GM21528 (cell line): ENCODE results near the gene LOXL1.

ENCODE experiments used
- ATAC-seq: cut with Tn5 transposase; IDR thresholded peaks from one replicate; pipeline ENCODE4 v1.9.1; 2021; ENCODE audit warnings: mild to moderate bottlenecking, moderate library complexity; ENCODE audit not compliant: unreplicated experiment, low FRiP score

The LOXL1 gene, protein sequence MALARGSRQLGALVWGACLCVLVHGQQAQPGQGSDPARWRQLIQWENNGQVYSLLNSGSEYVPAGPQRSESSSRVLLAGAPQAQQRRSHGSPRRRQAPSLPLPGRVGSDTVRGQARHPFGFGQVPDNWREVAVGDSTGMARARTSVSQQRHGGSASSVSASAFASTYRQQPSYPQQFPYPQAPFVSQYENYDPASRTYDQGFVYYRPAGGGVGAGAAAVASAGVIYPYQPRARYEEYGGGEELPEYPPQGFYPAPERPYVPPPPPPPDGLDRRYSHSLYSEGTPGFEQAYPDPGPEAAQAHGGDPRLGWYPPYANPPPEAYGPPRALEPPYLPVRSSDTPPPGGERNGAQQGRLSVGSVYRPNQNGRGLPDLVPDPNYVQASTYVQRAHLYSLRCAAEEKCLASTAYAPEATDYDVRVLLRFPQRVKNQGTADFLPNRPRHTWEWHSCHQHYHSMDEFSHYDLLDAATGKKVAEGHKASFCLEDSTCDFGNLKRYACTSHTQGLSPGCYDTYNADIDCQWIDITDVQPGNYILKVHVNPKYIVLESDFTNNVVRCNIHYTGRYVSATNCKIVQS

DNA sequence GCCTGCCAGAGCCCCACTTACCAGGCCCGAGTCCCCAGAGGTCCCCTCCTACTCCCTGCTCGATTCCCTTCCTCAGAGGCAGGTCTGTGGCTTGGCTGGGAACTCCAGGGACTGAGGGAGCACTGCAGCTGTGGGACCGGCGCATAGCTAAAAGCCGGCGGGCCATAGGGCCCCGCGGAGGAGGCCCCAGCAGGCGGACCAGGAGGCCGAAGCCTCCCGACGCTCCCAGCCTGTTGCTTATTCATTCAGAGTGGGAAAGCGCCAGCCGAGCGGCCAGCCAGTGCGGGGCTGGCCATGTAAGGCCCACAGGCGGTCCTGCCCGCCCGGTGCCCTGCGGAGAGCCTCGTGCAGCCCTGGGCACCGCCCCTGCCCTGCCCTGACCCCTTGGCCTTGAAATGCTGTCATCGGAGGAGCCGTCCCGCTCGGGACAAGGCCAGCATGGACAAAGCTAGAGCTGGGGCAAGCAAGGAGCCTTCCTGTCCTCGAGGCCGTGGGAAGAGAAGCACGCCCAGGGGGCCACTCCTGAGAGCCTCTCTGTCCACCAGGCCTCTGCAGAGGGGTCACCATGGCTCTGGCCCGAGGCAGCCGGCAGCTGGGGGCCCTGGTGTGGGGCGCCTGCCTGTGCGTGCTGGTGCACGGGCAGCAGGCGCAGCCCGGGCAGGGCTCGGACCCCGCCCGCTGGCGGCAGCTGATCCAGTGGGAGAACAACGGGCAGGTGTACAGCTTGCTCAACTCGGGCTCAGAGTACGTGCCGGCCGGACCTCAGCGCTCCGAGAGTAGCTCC, at the start of gene LOXL1:
Gene LOXL1 (plus strand): TSS at position 244 of the 784 bp plus-strand sequence. CDS start 322 bp downstream, at position 566.
- ATAC-seq, result no peak

DNA sequence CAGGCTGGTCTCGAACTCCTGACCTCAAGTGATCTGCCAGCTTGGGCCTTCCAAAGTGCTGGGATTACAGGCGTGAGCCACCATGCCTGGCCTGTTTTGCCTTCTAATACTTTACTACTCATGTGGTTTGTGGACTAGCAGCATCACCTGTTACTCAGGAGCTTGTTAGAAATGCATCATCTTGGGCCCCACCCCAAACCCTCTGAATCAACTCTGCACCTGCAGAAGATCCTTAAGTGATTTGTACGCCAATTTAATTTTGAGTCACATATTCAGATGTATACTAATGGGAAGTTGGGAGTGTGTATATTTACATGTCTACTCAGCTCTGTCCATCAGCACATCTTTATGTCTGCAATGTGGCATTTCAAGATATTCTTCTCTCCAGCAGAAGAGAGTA, 46.8 kb upstream of the LOXL1 start:
- no peak for ATAC-seq

DNA sequence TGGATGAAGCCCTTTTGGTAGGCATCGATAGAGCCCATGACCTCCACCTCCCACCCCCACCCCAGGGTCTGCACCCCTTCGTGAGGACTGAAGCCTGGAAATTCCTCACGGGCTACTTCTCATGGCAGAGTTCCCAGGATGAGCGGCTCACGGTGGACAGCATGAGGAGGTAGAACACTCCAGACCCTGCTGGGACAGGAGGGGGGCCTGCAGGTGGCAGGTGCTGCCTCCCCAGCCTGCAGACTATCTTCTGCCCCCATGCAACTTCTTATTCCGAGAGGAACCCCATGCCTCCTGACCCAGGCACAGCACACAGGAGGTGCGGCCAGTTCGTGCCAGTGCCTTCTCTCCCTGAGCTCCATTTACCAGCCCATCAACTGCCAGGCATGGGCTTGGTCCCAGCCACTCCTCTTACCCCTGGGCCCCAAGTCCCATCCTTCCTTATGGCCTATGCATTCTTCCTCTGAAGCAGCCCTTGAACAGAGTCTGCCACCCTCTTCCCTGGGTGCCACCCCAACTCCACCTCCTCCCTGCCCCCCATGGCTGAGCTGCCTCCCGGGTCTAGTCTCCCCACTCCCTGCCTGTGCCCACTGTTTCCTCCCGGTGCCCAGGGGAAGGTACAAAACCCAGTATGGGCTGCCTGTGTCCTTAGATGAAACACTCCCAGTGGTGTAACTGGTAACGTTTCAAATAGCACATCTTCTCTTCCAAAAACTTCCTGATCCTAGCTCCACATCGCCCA, 44.5 kb upstream of the LOXL1 start:
- ATAC-seq, result no peak

DNA sequence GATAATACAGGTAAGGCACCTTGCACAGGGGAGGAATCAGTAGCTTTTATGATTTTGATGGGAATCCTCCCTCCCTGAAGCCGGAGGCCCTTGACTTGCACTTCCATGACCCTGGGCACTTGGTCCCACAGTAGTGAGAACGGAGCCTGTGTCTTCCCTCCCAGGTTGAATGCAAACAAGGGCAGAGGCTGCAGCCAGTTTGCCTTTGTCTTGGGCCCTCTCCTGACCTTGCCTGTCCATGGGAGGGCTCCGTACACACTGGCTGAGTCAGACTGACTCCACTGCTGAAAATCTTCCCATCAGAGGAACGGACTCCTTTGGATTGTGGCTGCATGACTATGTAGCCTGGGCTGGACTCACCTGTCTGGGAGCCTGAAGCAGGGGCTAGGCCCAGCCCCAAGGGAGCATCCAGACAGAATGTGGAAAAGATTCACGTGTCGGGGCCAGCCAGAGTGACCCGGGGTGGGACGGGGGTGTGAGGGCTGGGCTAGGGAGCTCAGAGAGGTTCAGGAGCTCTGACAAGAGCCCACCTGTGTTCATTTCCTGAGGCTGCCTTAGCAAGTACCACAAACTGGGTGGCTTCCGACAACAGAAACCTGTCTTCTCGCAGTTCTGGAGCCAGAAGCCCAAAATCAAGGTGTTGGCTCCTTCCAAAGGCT, 43.4 kb upstream of the LOXL1 start:
- no peak for ATAC-seq

DNA sequence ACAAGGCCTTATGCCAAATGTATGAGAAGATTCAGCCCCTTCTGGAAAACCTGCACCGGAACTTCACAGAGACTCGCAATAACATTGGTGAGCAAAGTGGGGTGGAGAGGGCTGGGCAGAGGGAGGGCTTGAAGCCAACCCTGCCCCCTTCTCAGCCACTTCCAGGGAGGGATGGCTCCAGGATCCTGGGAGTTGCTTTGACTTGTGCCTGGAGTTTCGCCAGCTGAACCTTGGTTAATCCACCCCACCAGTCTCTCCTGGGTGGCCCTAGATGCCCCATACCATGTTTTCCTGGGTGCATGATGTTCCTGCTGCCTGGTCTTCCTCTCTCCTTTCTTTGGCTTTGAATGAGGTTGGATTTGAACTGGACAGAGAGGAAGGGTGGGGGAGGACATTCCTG, 42.1 kb upstream of the LOXL1 start:
- no peak for ATAC-seq

DNA sequence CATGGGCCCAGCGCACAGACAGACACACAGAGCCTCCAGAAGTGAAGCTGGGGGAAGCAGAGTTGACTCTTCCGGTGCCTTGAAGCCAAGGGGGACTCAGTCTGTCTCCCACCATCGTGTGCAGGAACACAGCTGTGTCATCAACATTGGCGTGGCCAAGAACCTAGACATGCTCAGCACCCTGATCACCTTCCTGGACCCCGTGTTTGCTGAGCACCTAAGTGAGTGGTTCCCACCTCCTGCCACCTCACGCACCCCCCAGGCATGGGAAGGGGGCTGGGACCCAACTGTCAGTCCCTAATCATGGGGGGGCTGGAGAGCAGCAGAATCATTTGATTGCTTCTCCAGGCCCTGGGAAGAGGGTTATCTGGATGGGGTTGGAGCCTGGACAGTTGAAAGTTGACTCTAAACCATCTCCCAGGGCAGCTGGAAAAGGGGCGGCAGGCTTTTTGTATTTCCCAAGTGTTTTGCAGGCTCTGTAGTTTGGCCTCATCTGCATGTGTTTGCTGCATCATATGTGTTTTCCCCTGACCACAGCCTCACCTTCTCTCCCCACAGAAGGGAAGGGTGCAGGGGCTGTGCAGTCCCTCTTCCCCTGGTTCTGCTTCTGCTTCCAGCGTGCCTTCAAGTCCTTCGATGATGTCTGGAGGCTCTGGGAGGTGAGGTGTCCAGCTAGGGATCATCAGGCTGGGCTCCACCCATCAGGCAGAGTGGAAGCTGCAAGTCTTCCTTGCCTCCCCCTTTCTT, 40.1 kb upstream of the LOXL1 start:
- no peak for ATAC-seq

DNA sequence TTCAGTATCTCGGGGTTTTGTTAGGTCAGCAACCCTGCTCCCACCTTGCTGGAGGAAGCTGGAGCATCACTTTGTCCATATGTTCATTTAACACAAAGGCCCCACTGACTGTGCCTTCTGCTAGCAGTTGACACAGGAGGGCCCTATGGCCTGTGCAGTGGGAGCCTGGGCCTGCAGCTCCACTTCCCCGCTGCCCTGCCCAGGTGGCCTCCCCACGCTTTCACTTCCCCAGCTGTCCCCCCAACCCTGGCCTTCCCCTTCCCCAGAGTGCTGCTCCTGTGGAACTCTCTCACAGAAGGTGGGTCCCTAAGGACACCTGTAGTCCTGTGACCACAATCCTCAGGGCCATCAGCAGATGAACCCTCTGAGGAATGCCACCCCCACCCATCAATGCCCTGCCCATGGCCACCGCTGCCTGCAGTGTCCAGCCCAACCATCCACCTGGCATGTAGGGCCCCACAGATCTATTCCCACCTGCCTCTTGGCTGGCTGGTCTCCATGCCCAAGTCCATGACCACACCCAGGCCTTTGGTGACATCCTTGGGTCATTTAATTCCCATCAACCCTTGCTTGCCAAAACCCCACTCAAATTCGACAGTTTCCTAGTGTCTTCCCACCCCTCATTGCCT, 39.4 kb upstream of the LOXL1 start:
- ATAC-seq, result no peak

DNA sequence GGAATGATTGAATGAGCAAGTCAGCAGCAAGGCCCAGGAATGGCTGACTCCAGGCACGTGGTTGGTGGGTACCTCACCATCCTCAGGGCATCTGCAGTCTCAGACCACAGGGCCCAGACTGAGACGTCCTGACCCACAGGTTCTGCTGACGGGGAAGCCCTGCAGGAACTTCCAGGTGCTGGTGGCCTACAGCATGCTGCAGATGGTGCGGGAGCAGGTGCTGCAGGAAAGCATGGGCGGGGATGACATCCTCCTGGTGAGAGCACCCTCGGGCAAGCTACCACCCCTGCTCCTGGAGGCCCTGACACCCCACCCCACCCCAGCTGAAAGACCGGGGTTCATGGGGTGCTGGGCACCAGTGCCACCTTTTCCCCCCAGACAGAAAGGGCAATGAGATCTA, 38.8 kb upstream of the LOXL1 start:
- ATAC-seq, result no peak

DNA sequence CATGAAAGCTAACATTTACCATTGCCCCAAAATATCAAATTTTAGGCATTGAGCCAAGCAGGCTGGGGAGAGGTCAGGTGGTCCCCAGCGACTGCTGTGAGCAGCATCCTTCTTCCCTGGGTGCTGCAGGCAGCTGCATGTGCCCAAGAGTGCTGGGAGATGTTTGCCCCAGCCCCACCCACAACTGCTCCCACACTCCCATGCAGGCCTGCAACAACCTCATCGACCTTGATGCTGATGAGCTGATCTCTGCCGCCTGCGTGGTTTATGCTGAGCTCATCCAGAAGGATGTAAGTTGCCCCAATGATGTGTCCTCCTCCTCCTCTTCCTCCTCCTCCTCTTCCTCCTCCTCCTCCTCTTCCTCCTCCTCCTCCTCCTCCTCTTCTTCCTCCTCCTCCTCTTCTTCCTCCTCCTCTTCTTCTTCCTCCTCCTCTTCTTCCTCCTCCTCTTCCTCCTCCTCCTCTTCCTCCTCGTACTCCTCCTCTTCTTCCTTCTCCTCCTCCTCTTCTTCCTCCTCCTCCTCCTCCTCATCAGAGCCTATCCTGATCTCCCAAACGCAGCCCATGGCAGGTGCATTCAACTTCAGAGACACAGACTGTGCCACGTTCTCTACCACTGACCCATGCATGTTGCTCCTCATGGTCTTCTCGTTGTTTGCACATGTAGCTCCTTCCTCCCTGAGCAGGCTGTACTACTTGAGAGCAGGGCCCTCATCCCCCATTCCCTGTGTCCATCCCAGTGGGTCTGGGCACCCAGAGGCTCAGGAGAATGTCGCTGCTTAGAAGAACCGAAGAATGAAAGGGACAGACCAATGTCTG, 37.8 kb upstream of the LOXL1 start:
- no peak for ATAC-seq

DNA sequence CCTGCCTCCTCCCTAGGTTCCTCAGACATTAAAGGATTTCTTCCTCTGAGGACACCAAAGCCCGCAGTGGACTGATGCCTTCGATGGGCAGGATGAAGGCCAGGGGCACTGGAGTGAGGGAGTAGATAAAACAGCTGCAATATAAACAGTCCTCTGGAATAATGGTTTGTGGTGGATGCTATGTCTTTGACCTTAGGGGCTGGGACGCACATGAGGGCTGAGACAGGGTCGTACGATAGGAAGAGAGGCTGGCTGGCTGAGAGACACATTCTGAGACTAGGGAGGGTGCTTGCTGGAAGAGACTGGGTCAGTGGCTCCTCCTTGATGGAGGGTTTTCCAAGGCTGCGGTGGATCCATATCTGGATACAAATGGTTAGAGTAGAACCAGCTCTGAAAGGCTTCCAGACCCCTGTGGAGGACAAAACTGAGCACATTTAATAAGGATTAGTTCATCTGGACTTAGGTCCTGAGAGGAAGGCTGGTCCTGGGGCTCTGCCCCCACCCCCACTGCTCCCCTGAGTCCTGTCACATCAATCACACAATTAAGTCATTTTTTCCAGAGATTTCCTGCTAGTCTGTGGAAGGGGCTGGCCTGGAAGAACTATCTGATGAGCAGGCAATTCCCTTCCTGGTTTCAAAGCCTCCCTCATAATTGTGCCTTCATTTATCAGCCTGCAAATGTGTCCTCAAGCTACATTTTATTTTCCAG, 37.1 kb upstream of the LOXL1 start:
- ATAC-seq, result no peak

DNA sequence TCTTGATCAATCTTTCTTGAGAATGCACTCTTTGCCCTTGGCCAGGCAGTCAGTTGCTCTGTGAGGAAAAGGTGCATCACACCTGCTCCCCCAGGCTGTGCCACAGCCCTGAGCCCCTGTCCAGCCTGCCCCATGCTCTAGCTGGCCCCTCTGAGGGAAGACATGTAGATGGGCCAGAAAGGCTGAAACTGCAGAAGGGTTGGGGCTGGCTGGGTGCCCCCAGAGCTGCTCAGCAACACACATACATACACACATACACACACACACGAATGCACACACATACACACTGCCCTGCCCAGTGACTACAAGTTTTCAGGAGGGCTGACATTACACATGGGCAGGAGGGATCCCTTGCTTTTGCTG, 36.5 kb upstream of the LOXL1 start:
- ATAC-seq, result no peak

DNA sequence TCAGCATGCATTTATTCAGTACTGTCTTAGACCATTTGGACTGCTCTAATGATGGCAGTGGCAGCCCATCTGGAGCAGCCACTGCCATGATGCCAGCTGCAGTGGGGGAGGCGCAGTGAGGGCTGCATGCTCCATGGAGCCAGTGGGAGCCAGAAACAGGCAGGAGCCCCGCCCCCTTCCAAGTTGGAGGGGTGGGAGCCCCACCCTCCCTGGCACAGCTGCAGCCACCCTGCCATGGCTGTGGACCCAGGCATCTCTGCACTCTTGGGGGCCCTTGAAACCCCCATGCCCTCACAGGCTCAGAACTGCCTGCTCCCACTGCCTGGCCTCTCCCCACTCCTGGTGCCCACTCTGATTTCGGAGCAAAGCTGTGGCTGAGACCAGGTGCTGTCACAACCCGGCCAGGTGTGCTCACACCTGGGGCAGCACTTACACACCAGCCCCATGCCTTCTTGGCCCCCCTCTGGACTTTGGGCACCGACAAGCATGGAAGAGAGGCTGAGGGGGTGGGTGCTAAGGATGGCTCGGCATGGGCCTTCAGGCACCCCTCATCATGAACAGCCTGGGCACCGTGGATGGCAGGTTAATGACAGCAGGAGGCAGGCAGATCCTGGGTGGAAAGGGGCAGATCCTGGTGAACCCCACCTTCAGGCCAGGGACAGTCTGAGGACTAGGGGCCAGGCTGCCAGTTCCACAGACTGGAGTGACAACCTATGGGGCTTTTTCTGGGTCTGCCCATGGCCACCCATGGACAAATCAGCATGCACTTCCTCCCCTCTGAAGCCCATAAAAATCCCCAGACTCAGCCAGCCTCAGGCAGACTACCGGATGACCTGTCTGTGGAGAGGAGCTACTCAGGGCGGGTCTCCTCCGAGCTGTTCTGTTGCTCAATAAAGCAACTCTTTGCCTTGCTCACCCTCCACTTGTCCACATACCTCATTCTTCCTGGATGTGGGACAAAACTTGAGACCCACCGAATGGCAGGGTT, 34.6 kb upstream of the LOXL1 start:
- no peak for ATAC-seq

DNA sequence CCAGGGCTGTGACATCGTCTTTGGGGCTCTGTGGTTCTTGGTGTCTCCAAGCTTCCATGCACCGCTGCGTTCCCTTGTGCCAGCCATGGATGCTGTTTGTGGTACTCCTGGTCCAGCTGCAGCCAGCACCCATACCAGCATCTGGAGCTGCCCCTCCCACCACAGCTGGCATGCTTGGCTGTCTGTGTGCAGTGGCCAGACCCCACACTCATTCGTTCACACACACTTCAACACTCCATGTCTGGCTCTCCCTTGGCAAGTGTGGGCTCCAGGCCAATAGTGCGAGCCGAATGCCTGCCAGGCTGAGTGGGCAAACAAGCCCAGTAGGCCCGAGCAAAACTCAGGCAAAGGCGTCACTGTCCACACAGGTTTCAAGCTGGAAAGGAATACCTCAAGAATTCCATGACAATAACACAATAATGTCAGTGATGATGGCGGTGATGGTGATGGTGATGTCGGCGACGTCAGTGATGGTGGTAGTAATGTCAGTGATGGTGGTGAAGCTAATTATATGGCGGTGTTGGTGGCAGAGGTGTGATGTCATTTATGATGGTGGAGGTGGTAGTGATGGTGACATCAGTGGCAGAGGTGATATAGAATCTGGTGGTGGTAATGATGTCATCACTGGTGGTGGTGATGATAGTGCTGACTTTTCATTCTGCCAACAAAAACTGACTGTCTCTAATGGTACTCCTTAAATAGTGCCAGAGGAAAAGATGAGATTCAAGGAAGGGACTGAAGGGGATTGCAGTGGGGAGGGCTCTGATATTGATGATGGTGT, 33.6 kb upstream of the LOXL1 start:
- ATAC-seq, result no peak

DNA sequence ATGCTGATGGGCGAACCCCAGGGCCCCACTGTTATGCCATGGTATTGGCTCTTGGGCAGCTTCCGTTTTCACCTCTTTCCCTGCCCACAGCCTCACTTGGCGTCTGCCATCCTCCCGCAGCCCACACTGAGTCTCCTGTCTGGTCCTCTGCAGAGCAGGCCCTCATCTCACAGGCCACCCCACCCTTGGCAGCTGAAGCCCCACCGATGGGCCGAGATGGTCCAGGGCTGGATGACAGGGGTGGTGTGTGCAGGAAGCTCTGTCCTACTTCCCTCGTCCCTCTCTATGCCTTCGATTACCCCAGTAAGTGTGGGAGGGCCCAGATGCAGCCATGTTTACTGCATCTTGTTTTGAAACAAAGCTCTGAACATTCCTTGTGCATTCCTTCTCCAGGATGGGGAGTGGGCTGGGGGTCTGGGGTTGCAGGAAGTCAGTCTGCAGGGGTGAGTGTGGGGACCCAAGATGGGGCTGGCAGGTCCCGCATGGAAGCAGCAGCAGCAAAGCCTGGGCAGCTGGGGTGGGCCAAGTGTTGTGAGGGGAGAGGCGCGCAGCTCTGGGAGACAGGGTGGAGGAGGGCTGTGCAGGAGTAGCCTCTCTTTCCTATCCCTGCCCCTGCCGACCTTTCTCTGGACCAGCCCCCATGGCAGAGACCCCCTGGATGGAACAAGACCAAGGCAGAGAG, 32.0 kb upstream of the LOXL1 start:
- no peak for ATAC-seq
